GF-D8 (cell line): ENCODE results near the gene MORN5.
A peak's percentile ranks its signal among the peaks of the same experiment; 100 is the strongest.
"Not testable (repeated sequence)": the region's sequence is repeated elsewhere in the genome, so short reads cannot be mapped to it uniquely, and the experiment has no call there.

Experiments used
- DNase-seq: peaks from one replicate; lab custom pipeline; 2025; lab: John Stamatoyannopoulos, UW

MORN5 gene

DNA sequence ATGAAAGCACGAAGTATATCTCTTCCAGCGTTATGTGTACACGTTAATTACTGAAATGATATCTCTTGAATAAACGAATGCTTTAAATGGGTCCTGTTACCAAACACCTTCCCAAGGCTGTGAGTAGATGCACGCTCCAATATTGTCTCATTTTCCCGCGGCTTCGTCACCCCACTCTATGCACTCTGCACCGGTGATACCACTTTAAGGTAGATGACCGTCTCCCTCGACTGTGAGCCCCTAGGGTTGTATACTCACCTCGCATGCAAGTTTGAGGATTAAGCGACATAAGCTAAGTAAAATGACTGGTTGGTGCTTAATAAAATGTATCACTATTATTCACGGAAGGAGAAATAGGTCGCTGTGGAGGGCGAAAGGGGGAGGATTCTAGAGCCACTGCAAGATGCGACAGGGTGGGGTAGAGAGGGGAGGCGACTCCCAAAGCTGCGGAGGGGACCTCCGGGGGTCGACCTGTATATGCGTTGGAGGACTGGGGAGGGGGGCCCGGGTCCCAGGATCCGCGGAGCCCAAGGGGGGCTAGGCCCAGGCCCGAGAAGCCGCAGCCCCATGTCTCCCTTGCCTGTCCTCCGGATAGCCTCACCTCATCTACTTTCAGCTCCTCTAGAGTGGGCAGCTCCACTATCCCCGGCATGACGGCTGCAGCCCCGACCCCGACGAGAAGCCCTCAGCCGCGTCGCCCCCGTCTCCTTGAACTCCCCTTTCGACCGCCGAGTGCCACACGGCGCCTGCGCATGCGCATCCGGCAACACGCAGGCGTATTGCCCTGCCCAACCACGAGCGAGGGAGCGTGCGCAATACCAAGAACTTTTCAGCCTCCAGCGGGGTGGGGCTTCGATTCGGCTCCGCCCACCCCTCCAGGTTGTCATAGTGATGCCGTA is at the start of gene MORN5, which contains the start of gene NDUFA8:
TSS of gene MORN5 (plus strand) at position 883 of the 899 bp plus-strand sequence. CDS start 65 bp downstream, outside the sequence.
TSS of gene NDUFA8 (minus strand) at position 754 of the 899 bp plus-strand sequence. CDS start at position 652, 102 bp downstream.
- peak; percentile 81 for DNase-seq

DNA sequence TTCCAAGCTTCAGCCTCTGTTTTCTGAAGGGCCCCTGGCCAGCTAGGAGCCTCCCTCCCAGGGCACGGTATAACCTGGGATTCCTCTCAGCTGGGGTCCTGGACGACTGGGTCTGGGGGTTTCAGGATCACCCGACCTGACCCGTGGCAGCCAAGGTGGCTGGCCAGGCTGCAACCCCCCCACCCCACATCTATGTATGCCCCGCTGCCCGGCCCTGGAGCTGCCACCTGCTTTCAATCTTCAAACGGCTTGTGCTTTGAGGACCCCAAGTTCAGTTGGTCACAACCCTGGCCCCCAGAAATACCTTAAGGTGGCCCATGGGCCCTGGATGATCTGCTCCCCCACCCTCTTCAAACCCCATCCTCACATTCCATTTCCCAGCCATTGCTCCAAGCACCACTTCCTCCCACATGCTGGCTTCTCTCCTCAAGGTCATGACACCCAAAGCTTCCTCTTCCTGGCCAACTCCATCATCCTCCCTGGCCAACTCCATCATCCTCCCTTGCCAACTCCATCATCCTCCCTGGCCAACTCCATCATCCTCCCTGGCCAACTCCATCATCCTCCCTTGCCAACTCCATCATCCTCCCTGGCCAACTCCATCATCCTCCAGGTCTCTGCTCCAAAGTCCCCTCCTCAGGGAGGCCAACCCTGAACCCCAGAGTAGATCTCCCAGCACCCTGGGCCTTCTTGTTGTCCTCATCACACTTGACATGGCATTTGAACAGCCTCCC is 49.4 kb upstream of the MORN5 start:
- DNase-seq, result no peak

DNA sequence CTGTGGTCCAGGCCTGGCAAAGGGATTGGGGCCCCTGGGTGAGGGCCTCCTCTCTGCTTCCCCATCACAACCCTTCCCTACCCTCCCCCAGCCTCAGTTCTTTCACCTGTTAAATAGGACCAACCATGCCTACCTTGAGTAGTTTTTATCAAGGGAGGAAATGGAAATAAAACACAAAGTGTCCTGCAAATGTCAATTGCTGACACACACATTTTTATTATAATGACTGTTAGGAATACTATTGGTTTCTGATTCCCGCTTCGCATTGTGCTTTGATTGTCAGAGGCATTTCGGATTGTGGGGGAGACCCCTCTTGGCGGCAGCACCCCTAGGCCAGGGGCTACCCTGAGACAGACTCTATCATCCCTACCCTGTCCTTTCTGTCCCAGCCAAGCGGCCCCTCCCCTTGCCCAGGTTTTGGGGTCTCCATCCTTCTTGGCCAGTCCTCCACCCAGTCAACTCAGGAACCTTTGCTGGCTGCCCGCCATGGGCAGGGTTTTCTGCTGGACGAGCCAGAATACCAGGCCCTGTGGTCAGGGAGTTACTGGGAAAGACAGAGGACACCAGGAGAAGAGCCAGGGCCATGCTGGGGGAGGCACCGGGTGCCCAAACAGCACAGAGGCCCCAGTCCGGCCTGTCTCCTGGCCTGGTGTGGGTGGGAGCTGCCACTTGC is 48.2 kb upstream of the MORN5 start:
- DNase-seq, result no peak

DNA sequence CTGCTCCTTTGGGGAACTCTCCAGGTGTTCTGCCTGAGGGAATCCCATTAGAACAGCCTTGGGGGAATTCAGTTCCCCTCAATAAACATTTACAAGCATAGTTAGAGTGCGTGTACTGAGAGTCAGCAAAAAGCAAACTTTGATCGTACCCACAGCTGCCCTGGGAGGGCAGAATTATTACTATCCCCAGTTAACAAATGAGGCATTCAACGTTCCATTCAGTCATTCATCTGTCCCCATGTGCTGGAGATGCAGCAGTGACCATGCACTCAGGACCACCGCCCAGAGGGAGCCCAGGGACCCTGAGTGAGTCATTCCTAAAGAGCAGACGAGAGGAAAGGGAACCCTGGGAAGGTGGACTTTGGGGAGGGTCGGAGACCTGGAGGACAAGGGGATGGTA is 47.5 kb upstream of the MORN5 start:
- DNase-seq, result no peak

DNA sequence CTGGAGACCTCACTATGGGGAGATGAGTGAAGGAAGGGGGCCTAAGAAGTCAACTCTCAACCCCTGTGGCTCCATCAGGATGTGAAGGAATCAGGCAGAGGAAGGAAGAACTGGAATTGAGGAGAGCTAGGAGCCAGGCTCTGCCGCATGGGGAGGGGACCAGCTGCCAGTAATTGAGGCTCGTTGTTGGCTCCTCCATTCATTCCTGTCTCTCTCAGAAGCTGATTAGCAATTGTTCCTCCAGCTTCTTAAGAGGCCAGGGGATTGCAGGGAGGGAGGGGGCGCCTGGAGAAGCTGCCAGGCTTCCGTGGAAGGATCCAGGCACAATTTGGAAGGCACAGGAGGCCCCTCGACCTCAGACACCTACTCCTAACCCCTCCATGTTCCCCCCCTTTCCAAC is 46.1 kb upstream of the MORN5 start:
- no peak for DNase-seq

DNA sequence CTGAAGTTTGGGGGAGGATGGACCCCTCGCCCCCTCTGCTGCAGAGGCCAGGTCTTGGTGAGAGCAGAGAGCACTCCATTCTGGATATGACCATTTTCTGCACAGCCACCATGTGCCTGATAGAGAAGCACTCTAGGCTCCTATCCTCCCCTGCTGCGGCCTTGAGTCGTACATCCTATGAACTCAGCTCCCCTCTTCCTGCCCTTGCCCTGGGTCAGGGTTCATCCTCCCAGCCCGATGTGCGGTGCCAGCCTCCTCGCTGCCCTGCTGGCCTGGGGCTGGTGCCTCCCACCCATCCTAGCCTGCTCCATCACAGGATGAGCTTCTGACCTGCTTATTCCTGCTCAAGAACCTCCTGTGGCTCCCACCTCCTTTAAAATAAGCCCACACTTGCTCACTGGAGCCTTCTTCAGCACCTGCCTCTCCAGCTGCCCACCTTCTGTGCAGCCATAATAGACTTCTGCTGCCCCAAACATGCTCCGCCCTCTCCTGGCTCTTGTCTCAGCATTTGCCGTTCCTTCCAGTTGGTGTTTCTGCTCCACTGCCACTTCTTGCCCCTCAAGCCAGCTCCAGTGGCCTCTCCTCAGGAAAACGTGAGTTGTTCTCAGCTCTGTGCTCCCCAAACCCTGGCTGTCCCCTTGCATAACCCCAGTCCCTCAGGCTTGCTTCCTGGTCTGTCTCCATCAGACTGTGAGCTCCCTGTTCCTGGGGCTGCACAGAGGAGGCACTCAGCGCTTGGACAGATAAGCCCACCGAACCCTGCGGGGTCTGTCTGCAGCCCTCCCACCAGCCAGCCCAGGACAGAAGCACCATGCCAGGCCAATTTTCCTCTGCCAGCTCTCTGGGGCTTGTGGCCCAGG is 44.3 kb upstream of the MORN5 start:
- DNase-seq, result no peak

DNA sequence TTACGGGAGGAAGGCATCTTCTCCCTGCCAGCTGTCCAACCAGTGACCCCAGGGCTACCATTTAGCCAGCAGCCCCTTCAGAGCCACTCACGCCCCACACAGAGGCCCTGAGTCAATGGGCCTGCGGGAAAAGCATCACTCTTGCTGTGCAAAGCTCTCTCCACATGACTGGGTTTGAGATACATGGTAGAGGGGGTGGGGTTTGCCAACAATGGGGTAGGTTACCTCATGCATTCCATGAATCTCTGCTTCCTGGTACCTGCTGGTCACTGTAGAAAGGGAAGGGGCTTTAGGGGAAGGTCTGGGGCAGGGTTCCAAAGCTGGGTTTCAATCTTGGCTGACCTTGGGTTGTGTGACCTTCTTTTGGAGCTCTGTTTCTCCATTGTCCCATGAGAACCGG is 43.7 kb upstream of the MORN5 start:
- DNase-seq, result no peak

DNA sequence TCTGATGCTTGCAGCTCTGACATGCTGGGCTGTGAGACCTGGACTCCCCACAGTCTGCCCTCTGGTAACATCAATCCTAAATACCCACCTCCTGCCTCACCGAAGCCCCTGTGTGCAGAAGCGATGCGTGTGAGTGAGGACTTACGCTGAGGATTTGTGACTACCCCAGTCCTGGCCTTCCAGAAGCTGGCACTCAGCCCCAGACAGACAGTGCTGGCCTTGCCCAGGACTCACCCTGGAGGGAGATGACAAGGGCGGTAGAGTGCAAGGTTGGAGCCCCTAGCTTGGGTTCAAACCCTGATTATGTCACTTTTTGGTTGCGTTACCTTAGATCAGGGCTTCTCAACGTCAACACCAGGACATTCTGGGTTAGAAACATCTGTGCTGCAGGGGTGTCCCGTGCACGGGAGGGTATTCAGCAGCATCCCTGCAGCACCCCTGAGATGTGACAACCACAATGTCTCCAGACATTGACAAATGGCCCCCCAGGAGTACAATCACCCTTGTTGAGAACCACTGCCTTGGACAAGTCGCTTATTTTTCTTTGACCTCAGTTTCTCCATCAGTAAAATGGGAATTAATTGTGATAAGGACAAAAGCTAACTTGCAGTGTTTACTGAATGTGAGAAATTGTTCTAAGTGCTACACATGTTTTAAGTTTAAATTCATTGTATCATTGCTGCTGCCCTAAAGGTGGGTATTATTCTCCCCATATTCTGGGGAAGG is 43.1 kb upstream of the MORN5 start:
- DNase-seq, result no peak

DNA sequence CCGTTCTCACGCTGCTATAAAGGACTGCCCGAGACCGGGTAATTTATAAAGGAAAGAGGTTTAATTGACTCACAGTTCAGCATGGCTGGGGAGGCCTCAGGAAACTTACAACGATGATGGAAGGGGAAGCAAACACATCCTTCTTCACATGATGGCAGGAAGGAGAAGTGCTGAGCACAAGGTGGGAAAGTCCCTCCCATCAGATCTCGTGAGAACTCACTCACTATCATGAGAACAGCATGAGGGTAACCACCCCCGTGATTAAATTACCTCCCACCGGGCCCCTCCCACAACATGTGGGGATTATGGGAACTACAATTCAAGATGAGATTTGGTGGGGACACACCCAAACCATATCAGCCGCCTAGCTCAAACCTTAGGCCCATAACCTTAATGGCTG is 42.5 kb upstream of the MORN5 start:
- DNase-seq, result not testable (repeated sequence)

DNA sequence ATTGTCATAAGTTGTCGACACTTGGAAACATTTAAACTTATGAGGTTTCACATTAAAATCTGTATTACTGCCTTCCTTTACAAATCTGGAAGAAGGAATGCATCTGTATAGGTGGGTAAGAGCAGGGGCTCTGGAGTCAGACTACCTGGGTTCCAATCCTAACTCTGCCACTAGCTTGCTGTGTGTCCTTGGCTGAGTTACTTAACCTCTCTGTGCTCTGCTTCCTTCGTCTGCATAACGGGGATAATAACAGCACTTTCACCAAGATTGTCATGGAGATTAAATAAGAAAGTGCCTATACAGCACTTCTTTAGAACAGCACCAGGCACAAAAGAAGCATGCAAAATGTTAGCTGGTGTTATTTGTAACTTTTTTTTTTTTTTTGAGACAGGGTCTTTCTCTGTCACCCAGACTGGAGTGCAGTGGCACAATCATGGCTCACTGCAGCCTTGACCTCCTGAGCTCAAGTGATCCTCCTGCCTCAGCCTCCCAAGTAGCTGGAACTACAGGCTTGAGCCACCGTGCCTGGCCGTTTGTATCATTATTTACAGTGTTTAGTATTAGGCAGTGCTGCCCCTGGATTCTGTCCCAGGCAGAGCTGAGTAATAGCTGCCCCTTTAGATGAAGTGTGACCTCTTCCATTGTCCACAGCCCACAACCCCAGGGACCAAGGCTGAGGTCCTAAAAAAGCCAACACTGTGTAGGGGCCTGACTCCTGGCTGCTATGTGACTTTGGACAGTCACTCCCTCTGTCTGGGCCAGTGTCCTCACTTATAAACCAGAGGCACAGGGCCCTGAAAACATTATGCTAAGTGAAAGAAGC is 41.2 kb upstream of the MORN5 start:
- DNase-seq, result no peak

DNA sequence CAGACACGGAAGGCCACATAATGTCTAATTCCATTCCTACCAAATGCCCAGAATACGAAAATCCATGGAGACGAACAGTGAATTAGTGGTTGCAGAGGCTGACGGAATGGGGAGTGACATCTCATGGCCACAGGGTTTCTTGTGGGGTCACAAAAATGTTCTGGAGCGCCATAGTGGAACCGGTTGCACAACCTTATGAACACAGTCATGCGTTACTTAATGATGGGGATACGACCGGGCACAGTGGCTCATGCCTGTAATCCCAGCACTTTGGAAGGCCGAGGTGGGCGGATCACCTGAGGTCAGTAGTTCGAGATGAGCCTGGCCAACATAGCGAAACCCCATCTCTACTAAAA is 40.6 kb upstream of the MORN5 start:
- no peak for DNase-seq

DNA sequence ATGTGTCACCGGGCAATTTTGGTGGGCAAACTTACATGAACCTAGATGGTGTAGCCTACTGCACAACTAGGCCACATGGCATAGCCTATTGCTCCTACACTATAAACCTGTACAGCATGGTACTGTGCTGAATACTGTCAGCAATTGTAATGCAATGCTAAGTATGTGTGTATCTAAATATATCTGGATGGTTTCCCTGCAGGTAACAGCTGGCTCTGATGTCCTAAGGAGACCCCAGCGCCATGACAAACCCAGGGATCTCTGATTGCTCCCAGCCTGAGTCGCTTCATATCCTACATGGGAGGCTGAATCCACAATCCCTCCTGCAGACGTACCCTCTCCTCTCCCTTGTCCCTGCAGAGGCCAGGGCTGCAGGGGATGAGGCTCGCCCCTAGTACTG is 40.0 kb upstream of the MORN5 start:
- DNase-seq, result no peak

DNA sequence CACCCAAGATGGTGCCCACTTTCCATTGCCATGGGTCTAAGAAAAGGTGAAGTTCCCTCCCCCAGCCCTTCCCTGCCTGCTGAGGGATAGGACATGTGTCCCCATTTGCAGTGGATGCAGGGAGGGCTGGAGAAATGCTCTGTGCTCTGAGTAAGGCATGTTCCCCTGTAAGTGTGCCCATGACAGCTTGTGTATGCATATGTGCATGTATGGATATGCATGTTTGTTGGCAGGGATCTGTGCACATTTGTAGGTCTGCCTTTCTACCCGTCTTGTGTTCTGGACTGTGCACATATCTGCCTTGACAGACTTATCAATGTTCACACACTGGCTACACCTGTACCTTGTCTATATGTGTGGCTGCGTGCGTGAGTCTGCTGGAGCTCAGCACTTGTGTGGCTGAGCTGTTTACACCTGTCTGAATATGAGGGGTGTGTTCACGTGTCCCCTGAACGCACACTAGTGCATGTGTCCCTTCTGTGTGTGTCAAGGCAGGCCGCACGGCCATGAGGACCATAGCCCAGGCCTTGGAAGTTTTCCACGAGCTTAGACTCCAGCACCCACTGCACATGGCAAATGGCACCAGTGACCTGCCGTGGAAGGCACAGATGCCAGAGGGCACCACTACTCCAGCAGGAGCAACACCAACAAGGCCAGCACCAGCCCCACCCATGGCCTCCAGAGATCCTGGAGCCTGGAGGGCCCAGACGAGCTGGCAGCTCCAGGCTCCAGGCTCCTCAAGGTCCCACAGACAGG is 39.2 kb upstream of the MORN5 start:
- no peak for DNase-seq

DNA sequence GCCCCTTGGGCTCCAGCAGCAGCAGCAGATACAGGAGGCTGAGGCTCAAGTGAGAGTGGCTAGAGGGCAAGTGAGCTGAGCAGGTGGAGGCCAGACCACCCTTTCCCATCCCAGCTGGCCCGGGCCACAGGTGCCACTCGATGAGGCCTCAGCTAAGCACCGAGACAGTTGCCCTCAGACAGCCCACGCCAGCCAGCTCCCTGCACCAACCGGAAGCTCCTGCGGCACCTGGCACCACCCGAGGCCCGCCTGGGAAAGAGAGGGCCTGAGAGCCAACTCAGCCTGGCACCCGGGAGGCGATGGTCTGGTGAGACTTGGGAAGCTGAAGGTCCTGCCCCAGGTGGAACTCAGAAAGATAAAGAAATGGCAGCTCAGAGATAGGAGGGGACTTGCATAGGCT is 38.3 kb upstream of the MORN5 start:
- no peak for DNase-seq

DNA sequence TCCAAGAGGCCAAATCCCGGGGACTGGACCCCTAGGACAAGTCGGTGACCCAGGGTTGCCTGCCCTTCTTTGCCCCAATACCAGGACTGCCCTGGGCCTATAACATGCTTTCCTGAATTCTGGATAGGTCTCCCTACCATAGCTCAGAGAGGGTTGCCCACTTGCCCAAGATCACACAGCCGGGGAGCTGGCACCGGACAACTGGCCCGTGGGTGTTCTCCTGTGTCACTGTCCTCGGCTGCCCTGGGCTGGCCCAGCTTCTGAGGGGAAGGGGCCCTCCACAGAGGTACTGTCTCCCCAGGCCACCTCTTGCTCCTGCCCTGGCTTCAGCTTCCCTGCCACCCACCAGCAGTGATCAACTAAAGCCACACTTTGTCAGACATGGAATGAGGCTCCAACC is 37.8 kb upstream of the MORN5 start:
- DNase-seq, result no peak

DNA sequence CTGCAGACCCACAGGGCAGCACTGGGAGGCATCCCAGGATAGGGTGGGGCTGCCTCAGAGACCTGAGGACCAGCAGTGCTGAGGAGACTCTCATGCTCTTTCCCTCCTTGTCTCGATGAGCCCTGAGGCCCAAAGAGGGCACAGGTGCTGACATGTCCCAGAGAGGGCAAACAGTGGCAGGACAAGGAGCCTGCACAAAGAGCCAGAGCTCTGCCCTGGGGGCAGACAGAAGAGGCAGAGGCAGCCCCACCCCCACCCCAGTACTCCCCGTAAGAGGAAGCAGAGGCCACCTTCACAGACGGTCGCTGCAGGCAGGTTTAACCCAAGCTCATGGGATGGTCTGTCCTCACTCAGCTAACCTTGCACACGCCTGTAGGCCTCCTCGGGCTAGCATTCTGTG is 37.2 kb upstream of the MORN5 start:
- no peak for DNase-seq

DNA sequence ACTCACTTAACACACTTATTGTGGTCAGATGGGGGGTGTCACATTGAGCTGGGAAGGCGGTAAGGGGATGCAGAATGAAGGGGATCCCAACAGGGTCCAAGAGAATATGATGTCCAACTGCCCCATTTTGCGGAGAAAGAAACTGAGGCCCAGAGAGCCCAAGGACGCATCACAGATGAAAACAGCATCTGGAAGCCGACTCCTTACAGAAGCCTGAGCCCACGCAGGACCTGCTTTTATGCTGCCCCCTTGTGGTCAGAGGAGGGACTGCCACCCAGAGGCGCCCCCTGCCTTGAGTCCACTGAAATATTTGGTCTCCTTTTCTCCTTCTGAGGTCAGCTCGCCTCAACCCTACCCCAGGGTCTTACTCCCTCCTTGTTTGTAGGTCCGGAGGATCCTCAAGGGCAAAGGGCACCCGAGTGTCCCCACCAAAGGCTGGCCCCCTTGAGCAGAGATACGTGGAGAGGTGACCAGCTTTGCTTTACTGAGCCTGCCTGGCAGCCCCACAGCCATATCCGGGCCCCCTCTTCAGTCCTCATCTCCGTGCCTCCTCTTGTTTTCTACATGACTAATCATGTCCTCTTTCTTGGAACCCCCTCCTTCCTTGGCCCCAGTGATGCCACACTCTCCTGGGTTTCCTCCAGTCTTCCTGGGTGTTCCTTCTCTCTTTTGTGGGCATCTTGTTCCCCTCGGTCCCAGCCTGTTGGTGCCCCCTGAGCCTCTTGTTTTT is 36.6 kb upstream of the MORN5 start:
- DNase-seq, result no peak

DNA sequence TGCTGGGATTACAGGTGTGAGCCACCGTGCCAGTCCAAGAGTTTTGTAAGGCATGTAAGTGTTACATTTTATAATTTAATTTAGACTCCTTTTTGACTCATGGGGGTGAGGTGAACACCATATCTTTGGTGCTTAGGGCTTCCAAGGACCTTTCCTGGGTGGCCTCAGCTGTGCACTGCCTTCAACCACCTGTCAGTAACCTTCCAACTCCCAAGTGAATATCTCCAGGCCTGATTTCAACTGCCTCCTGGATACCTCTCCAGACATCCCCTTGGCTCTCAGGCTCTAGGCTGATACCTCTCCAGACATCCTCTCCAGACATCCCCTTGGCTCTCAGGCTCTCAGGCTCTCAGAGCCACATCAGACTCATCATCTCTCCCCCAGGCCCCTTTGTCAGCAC is 35.7 kb upstream of the MORN5 start:
- DNase-seq, result no peak

DNA sequence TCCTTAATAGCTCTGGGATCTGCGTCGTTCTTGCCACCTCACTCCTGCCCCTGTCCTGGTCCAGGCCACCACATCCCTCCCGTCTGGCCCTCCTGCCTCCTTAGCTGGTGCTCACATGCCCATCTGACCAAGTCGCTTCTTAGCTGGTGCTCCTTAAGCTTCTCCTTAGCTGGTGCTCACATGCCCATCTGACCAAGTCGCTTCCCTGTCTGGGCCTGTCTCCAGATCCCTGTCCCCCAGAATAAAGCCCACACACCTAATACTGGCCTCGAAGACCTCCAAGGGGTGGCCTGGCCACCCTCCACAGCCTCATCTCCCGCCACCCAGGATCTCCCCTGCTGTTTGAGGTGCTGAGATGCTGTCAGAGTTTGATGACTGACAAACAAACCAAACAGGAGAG is 35.2 kb upstream of the MORN5 start:
- no peak for DNase-seq
